WTC11 (cell line): ENCODE data around the gene SMIM12. TPM values are rescaled to one million over a fixed set of nuclear protein-coding genes. Genes with fewer than 3 reads are reported as not detected.

ENCODE experiments used
- ATAC-seq: fragments of 200-7000 bp; cut with Tn5 transposase; 2 replicates; pipeline ENCODE4 v1.10.0; 2021; ENCODE audit warnings: mild to moderate bottlenecking, moderate library complexity
- CTCF ChIA-PET: fragments of 300-600 bp; sonication (Branson Sonifier 250); formaldehyde crosslinking; loops from one replicate; lab custom pipeline; 2021; ENCODE audit warnings: antibody characterized with exemption; lab: Charles Lee
- POLR2A ChIA-PET: fragments of 350-600 bp; sonication (Branson Sonifier 250); formaldehyde crosslinking; loops from one replicate; lab custom pipeline; 2021; ENCODE audit warnings: antibody characterized with exemption; lab: Charles Lee
- DNase-seq: peaks from one replicate; pipeline ENCODE4 v3.0.0; 2021; ENCODE audit warnings: low spot score
- H3K27ac Mint-ChIP-seq: 2 replicates; pipeline ENCODE4 v1.8.0; 2021; ENCODE audit warnings: mixed read lengths
- H3K27me3 Mint-ChIP-seq: 2 replicates; pipeline ENCODE4 v1.8.0; 2021; ENCODE audit warnings: low read depth, mild to moderate bottlenecking, moderate library complexity, mixed read lengths
- H3K36me3 Mint-ChIP-seq: 2 replicates; pipeline ENCODE4 v1.8.0; 2021; ENCODE audit warnings: mixed read lengths
- H3K4me1 Mint-ChIP-seq: 2 replicates; pipeline ENCODE4 v1.8.0; 2022; ENCODE audit warnings: mixed read lengths
- H3K4me3 Mint-ChIP-seq: 2 replicates; pipeline ENCODE4 v1.8.0; 2021; ENCODE audit warnings: mild to moderate bottlenecking, moderate library complexity, mixed read lengths
- H3K9me3 Mint-ChIP-seq: 2 replicates; pipeline ENCODE4 v1.8.0; 2021; ENCODE audit warnings: mixed read lengths
- CBFB ChIP-seq: sonication (generic); formaldehyde crosslinking; IDR thresholded peaks from 2 replicates; pipeline ENCODE4 v1.8.1; 2022; ENCODE audit warnings: mild to moderate bottlenecking, low read depth, missing genetic modification reagents
- CREB1 ChIP-seq: sonication (generic); formaldehyde crosslinking; IDR thresholded peaks from 2 replicates; pipeline ENCODE4 v1.8.0; 2023; ENCODE audit warnings: mild to moderate bottlenecking, missing genetic modification reagents
- FOXK1 ChIP-seq: sonication (generic); formaldehyde crosslinking; IDR thresholded peaks from 2 replicates; pipeline ENCODE4 v1.8.0; 2022; ENCODE audit warnings: mild to moderate bottlenecking, moderate library complexity, missing genetic modification reagents
- IRF2 ChIP-seq: sonication (generic); formaldehyde crosslinking; IDR thresholded peaks from 2 replicates; pipeline ENCODE4 v1.8.0; 2022; ENCODE audit warnings: low read depth, missing genetic modification reagents, borderline replicate concordance
- SMAD4 ChIP-seq: sonication (generic); formaldehyde crosslinking; IDR thresholded peaks from 2 replicates; pipeline ENCODE4 v1.8.0; 2022; ENCODE audit warnings: mild to moderate bottlenecking, missing genetic modification reagents
- SOX15 ChIP-seq: fragments of 250-450 bp; sonication (Bioruptor Pico); IDR thresholded peaks from 2 replicates; pipeline ENCODE4 v1.9.0; 2021; ENCODE audit warnings: mild to moderate bottlenecking
- SP1 ChIP-seq: sonication (generic); formaldehyde crosslinking; conservative IDR thresholded peaks from 2 replicates; pipeline ENCODE4 v1.8.1; 2022; ENCODE audit warnings: missing genetic modification reagents
- ZNF138 ChIP-seq: sonication (generic); formaldehyde crosslinking; conservative IDR thresholded peaks from 2 replicates; pipeline ENCODE4 v1.8.1; 2022; ENCODE audit warnings: mild to moderate bottlenecking, moderate library complexity, missing genetic modification reagents
- ZNF219 ChIP-seq: sonication (generic); formaldehyde crosslinking; IDR thresholded peaks from 2 replicates; pipeline ENCODE4 v1.8.0; 2023; ENCODE audit warnings: missing genetic modification reagents, mild to moderate bottlenecking, borderline replicate concordance
- ZNF263 ChIP-seq: sonication (generic); formaldehyde crosslinking; IDR thresholded peaks from 2 replicates; pipeline ENCODE4 v1.8.1; 2022; ENCODE audit warnings: low read depth, mild to moderate bottlenecking, moderate library complexity, missing genetic modification reagents
- total RNA-seq: library from RNA; stranded (reverse); gene quantifications from 3 replicates; pipeline ENCODE4 v1.2.3, GENCODE V29; 2021
- TF ChIP-seq, protein P1 (sequence below): sonication (generic); formaldehyde crosslinking; IDR thresholded peaks from 2 replicates; pipeline ENCODE4 v1.8.1; 2022; ENCODE audit warnings: missing genetic modification reagents, borderline replicate concordance
- TF ChIP-seq, protein P2 (sequence below): fragments of 250-450 bp; sonication (Bioruptor Pico); IDR thresholded peaks from 2 replicates; pipeline ENCODE4 v1.8.0; 2021; ENCODE audit warnings: mild to moderate bottlenecking
- TF ChIP-seq, protein P3 (sequence below): sonication (generic); formaldehyde crosslinking; IDR thresholded peaks from 2 replicates; pipeline ENCODE4 v1.8.0; 2023; ENCODE audit warnings: missing genetic modification reagents, mild to moderate bottlenecking, borderline replicate concordance
- TF ChIP-seq, protein P4 (sequence below): sonication (generic); formaldehyde crosslinking; IDR thresholded peaks from 2 replicates; pipeline ENCODE4 v1.8.1; 2023; ENCODE audit warnings: mild to moderate bottlenecking, missing genetic modification reagents, moderate library complexity
- TF ChIP-seq, protein P5 (sequence below): sonication (generic); formaldehyde crosslinking; IDR thresholded peaks from 2 replicates; pipeline ENCODE4 v1.8.1; 2022; ENCODE audit warnings: low read depth, missing genetic modification reagents, borderline replicate concordance
- TF ChIP-seq, protein P6 (sequence below): sonication (generic); formaldehyde crosslinking; conservative IDR thresholded peaks from 2 replicates; pipeline ENCODE4 v1.8.1; 2022; ENCODE audit warnings: mild to moderate bottlenecking, missing genetic modification reagents
- TF ChIP-seq, protein P7 (sequence below): sonication (generic); formaldehyde crosslinking; IDR thresholded peaks from 2 replicates; pipeline ENCODE4 v1.8.1; 2022; ENCODE audit warnings: mild to moderate bottlenecking, moderate library complexity, missing genetic modification reagents
- TF ChIP-seq, protein P8 (sequence below): sonication (generic); formaldehyde crosslinking; IDR thresholded peaks from 2 replicates; pipeline ENCODE4 v1.8.1; 2023; ENCODE audit warnings: mild to moderate bottlenecking, missing genetic modification reagents

Gene SMIM12
- total RNA-seq, 1 experiment from 2014 or later = 34.6 TPM

DNA sequence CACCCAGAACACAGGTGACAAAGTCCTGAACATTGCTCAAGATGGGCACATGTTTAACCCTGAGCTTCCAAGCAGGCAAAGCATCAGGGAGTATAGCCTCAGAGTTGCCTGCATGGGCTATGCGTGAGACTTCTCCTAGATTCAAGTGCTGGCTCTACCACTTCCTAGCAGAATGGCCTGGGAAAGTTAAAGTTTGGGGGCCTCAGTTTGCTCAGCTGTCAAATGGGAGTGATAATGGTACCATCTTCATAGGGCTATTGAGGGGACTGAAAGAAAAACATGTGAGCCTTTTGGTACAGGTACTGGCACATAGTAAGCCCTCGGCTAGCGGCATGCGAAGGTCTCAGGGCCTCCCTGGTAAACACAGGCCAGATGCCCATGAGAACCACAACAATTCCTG lies 28.0 kb upstream of the SMIM12 start (continued):
- TF ChIP-seq, protein P1, sequence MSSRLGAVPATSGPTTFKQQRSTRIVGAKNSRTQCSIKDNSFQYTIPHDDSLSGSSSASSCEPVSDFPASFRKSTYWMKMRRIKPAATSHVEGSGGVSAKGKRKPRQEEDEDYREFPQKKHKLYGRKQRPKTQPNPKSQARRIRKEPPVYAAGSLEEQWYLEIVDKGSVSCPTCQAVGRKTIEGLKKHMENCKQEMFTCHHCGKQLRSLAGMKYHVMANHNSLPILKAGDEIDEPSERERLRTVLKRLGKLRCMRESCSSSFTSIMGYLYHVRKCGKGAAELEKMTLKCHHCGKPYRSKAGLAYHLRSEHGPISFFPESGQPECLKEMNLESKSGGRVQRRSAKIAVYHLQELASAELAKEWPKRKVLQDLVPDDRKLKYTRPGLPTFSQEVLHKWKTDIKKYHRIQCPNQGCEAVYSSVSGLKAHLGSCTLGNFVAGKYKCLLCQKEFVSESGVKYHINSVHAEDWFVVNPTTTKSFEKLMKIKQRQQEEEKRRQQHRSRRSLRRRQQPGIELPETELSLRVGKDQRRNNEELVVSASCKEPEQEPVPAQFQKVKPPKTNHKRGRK (CRISPR knock-in tag) = no peak
- no peak for TF ChIP-seq SOX15
- TF ChIP-seq ZNF263 = no peak

DNA sequence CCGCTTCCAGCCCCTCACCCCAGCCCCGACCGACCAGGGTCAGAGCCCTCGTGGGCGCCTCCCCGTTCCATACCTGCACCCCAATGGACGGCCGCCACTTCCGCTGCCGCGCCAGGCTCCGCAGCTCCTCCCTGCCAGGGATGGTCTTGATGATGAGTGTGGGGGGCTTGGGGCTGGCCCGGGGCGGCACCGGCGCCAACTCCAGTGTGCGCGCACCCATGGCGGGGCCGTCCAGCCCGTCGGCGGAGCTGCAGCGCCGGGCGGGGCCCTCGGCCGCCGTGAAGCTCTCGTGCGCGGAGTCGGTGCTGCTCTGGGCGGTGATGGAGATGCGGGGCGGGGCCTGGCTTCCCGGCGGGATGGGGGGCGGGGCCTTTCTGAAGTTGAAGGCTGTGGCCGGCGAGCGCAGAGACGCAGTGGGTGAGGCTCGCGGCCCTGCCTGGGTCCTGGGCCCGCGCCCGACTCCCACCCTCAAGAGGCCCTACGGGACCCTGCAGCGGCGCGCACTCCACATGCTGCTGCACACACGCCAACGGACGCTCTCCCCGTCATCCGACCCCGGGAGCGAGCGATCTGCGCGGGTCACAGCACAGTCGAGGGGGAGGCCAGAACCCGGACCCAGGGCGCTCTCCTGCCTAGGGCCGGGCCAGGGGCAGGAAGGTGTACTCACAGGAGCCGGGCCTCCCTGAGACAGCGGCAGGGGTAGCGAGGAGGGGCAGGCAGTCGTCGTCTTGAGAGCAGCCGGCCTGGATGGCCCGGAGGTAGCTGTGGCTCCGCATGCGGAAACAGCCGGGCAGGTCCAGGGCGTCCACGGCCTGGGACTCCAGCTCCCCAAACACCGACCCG lies 26.1 kb upstream of the SMIM12 start:
- Mint-ChIP-seq H3K4me3 (peak overlapping the region; percentile 88), H3K4me1 (peaks cover 7% of the 10 kb centered on the region; the same call in 1 of the 2 replicates), H3K27ac (no peak overlapping the region), H3K9me3 (no peaks in the 10 kb centered on the region), H3K27me3 (peaks cover 40% of the 10 kb centered on the region), H3K36me3 (no peaks in the 10 kb centered on the region)
- peak; percentile 88 for DNase-seq
- TF ChIP-seq, protein P2, sequence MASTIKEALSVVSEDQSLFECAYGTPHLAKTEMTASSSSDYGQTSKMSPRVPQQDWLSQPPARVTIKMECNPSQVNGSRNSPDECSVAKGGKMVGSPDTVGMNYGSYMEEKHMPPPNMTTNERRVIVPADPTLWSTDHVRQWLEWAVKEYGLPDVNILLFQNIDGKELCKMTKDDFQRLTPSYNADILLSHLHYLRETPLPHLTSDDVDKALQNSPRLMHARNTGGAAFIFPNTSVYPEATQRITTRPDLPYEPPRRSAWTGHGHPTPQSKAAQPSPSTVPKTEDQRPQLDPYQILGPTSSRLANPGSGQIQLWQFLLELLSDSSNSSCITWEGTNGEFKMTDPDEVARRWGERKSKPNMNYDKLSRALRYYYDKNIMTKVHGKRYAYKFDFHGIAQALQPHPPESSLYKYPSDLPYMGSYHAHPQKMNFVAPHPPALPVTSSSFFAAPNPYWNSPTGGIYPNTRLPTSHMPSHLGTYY (CRISPR knock-in tag) = no peak
- TF ChIP-seq FOXK1 (CRISPR knock-in tag) = 0 out of 2 replicates have a peak, but pooled peaks have one; percentile 11
- peak; percentile 55; the same call in 1 of the 2 replicates for TF ChIP-seq CBFB
- 0 out of 2 replicates have a peak, but pooled peaks have one; percentile 24 for TF ChIP-seq ZNF138 (CRISPR knock-in tag)
- peak; percentile 43; the same call in 1 of the 2 replicates for TF ChIP-seq CREB1 (CRISPR knock-in tag)
- TF ChIP-seq, protein P3, sequence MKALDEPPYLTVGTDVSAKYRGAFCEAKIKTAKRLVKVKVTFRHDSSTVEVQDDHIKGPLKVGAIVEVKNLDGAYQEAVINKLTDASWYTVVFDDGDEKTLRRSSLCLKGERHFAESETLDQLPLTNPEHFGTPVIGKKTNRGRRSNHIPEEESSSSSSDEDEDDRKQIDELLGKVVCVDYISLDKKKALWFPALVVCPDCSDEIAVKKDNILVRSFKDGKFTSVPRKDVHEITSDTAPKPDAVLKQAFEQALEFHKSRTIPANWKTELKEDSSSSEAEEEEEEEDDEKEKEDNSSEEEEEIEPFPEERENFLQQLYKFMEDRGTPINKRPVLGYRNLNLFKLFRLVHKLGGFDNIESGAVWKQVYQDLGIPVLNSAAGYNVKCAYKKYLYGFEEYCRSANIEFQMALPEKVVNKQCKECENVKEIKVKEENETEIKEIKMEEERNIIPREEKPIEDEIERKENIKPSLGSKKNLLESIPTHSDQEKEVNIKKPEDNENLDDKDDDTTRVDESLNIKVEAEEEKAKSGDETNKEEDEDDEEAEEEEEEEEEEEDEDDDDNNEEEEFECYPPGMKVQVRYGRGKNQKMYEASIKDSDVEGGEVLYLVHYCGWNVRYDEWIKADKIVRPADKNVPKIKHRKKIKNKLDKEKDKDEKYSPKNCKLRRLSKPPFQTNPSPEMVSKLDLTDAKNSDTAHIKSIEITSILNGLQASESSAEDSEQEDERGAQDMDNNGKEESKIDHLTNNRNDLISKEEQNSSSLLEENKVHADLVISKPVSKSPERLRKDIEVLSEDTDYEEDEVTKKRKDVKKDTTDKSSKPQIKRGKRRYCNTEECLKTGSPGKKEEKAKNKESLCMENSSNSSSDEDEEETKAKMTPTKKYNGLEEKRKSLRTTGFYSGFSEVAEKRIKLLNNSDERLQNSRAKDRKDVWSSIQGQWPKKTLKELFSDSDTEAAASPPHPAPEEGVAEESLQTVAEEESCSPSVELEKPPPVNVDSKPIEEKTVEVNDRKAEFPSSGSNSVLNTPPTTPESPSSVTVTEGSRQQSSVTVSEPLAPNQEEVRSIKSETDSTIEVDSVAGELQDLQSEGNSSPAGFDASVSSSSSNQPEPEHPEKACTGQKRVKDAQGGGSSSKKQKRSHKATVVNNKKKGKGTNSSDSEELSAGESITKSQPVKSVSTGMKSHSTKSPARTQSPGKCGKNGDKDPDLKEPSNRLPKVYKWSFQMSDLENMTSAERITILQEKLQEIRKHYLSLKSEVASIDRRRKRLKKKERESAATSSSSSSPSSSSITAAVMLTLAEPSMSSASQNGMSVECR (CRISPR knock-in tag) = 0 out of 2 replicates have a peak, but pooled peaks have one; percentile 45
- TF ChIP-seq SP1 (CRISPR knock-in tag) = peak; percentile 62
- TF ChIP-seq, protein P4, sequence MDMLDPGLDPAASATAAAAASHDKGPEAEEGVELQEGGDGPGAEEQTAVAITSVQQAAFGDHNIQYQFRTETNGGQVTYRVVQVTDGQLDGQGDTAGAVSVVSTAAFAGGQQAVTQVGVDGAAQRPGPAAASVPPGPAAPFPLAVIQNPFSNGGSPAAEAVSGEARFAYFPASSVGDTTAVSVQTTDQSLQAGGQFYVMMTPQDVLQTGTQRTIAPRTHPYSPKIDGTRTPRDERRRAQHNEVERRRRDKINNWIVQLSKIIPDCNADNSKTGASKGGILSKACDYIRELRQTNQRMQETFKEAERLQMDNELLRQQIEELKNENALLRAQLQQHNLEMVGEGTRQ (CRISPR knock-in tag) = peak; percentile 5; the same call in 1 of the 2 replicates
- TF ChIP-seq, protein P5, sequence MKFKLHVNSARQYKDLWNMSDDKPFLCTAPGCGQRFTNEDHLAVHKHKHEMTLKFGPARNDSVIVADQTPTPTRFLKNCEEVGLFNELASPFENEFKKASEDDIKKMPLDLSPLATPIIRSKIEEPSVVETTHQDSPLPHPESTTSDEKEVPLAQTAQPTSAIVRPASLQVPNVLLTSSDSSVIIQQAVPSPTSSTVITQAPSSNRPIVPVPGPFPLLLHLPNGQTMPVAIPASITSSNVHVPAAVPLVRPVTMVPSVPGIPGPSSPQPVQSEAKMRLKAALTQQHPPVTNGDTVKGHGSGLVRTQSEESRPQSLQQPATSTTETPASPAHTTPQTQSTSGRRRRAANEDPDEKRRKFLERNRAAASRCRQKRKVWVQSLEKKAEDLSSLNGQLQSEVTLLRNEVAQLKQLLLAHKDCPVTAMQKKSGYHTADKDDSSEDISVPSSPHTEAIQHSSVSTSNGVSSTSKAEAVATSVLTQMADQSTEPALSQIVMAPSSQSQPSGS (CRISPR knock-in tag) = no peak
- no peak for TF ChIP-seq ZNF219 (CRISPR knock-in tag)
- TF ChIP-seq, protein P6, sequence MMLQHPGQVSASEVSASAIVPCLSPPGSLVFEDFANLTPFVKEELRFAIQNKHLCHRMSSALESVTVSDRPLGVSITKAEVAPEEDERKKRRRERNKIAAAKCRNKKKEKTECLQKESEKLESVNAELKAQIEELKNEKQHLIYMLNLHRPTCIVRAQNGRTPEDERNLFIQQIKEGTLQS (CRISPR knock-in tag) = no peak
- TF ChIP-seq SMAD4 (CRISPR knock-in tag) = 0 out of 2 replicates have a peak, but pooled peaks have one; percentile 14
- TF ChIP-seq, protein P7, sequence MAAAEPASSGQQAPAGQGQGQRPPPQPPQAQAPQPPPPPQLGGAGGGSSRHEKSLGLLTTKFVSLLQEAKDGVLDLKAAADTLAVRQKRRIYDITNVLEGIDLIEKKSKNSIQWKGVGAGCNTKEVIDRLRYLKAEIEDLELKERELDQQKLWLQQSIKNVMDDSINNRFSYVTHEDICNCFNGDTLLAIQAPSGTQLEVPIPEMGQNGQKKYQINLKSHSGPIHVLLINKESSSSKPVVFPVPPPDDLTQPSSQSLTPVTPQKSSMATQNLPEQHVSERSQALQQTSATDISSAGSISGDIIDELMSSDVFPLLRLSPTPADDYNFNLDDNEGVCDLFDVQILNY (CRISPR knock-in tag) = peak; percentile 75
- TF ChIP-seq, protein P8, sequence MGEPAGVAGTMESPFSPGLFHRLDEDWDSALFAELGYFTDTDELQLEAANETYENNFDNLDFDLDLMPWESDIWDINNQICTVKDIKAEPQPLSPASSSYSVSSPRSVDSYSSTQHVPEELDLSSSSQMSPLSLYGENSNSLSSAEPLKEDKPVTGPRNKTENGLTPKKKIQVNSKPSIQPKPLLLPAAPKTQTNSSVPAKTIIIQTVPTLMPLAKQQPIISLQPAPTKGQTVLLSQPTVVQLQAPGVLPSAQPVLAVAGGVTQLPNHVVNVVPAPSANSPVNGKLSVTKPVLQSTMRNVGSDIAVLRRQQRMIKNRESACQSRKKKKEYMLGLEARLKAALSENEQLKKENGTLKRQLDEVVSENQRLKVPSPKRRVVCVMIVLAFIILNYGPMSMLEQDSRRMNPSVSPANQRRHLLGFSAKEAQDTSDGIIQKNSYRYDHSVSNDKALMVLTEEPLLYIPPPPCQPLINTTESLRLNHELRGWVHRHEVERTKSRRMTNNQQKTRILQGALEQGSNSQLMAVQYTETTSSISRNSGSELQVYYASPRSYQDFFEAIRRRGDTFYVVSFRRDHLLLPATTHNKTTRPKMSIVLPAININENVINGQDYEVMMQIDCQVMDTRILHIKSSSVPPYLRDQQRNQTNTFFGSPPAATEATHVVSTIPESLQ (CRISPR knock-in tag) = no peak
- no peak for TF ChIP-seq IRF2 (CRISPR knock-in tag)
- CTCF ChIA-PET = interaction anchor here (0.6 to 3.3 kb wide), 19 partner anchors 14 to 365 kb away, joined by 3 to 47 read pairs (median 4); partner anchors contain the start of genes DLGAP3, SMIM12 and TMEM35B
- POLR2A ChIA-PET = interaction anchor here (0.9 to 1.6 kb wide), 5 partner anchors 19 to 44 kb away, joined by 3 to 6 read pairs (median 5); partner anchors contain the start of gene DLGAP3
- peak; percentile 88 for ATAC-seq
